GOT3 (cell line): ENCODE data around the gene PPFIBP1.
"Not testable (repeated sequence)": the region's sequence is repeated elsewhere in the genome, so short reads cannot be mapped to it uniquely, and the experiment has no call there.

ENCODE experiments used
- DNase-seq: peaks from one replicate; lab custom pipeline; 2025; ENCODE audit warnings: mixed read lengths; lab: John Stamatoyannopoulos, UW

Gene PPFIBP1

DNA sequence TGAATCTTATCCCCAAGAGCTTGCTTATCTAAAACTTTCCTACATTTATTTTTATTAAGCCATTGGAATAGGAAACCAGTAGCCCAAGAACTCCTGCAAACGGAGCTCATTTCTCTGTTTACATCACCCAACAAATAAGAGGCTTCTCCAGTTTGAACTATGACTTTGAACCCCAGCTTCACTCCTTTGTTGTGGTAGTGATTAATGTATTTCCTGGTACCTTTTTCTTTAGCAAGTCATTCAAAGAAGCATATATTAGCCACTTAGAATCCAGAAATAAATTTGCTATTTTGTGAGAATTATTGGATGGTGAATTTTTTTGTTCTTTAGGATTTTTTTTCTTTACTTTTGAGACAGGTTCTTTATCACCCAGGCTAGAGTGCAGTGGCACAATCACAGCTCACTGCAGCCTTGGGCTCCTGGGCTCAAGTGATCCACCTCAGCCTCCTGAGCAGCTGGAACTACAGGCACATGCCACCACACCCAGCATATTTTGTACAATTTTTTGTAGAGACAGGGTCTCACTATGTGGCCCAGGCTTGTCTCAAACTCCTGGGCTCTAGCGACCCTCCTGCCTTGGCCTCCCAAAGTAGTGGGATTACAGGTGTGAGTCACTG is 104.0 kb downstream of the PPFIBP1 start:
- not testable (repeated sequence) for DNase-seq

DNA sequence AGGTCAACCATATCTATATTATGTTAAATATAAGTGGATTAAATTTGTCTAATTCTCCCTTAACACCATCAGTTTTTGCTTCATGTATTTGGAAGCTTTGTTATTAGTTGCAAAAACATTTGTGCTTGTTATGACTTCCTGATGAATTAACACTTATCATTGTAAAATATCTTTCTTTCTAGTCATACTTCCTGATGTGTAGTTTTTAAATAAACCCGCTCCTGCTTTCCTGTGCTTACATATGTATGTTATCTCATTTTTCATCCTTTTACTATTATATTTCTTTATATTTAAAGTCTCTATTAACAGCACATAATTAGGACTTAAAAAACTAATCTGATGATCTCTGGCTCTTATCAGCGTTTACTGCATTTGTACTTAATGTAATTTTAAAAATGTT is 106.2 kb downstream of the PPFIBP1 start:
- not testable (repeated sequence) for DNase-seq

GRCh38 chr12:27631365-27631764 is 107.4 kb downstream of the PPFIBP1 start:
- no peak for DNase-seq

DNA sequence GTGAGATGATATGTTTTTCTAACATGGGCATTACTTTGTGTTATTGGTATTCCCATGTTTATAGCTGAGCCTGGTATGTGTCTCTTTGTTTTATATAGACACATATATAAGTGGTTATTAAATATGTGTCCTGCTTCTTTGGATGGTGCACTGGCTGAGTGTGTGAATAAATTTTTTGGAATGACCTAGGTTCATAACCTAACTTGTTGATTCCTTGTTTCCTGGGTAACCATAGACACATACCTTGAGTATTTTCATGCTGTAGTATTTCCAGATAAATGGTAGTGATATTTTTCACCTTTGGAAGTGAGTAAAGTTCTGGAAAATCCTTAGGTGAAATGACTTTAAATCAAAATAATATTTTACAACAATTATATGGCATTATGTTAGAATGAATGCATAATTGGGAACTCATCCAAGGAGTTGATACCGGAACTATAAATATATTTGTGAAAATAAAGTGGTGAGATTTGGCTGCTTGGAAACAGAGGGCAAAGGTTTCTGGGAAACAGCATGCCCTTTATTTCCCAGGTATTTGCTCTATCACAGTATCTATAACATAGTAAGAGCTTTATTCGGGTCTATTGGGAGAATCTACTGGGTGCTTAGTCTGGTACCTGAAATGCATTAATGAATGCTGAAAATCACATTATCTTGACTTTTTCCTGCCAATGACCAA is 107.9 kb downstream of the PPFIBP1 start:
- DNase-seq: no peak

DNA sequence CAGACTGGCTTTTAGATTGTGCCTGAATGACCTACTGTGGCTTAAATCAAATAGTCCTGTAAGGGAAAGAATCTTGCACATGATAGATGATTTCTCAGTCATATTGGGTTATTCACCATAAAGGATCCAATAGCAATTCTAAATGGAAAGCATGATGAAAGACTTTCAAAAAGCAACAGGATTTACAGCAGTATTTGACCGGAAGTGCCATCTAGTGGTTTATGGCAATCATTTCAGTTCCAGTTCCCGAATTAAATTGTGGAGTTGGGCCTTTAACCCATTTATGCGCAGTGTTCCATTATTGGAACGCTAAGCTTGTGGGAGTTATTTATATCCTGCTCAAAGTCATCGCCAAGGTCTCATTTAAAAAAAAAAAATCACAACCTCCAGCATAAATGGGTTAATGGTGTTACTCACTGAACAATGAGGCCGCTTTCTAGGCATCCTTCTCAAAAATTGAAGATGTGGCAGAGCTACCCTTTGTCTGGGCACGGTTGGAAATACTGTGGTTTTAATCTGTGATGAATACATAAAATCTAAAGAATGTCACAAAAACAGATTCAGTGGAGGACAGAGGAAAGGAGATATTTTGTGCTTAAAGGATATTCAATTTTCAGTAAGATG is 111.5 kb downstream of the PPFIBP1 start:
- DNase-seq: no peak

GRCh38 chr12:27636569-27636968 is 112.6 kb downstream of the PPFIBP1 start:
- DNase-seq: not testable (repeated sequence)

DNA sequence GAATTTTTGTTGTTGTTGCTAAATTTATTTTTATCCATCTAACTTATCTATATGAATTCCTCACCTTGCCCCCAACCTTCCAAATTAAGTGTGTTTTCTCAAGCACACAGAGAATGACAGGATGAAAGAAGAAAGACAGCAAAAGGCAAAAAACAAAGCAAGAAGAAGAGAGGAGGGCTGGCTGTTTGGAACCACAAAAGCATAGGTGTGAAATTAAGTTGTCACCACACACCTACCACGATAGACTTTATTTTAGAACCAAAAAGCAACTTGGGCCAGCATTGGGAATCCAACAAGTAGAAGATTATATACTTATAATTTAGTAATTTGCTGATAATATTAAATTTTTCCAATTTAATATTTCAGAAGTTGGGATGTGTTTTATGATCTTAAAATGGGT is 113.5 kb downstream of the PPFIBP1 start:
- no peak for DNase-seq

- DNase-seq: no peak
Observed at GRCh38 chr12:27639265-27639664, 115.3 kb downstream of the PPFIBP1 start.

- DNase-seq: not testable (repeated sequence)
Observed at GRCh38 chr12:27640566-27641200, 116.7 kb downstream of the PPFIBP1 start.

- DNase-seq: not testable (repeated sequence)
Observed at GRCh38 chr12:27642361-27642760, 118.4 kb downstream of the PPFIBP1 start.

GRCh38 chr12:27642892-27643291 is 118.9 kb downstream of the PPFIBP1 start:
- not testable (repeated sequence) for DNase-seq

DNA sequence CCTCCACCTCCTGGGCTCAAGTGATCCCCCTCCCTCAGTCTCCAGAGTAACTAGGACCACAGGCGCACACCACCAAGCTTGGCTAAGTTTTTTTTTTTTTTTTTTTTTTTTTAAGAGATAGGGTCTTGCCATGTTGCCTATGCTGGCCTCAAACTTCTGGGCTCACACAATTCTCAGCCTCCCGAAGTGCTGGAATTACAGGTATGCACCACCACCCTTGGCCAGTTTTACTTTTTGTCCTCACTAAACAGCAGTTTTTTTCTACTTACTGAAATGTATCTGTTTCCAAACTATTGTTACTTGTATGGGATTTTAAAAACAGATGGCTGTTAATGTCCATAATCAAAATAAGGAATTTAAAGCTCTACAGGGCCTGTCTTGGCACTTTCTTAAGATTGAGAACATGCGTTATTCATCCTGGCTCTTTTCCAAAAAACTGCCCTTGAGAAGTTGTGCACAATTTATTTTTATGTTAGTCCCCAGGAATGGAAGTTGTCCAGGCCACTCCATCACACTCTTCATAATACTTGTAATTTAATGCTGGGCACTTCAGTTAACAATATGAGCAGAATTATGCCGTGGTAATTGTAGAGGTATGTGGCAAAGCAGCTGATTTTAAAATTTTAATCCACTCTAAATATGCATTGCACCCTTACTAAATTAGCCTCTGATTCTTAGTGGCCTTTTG is 120.3 kb downstream of the PPFIBP1 start:
- no peak for DNase-seq

DNA sequence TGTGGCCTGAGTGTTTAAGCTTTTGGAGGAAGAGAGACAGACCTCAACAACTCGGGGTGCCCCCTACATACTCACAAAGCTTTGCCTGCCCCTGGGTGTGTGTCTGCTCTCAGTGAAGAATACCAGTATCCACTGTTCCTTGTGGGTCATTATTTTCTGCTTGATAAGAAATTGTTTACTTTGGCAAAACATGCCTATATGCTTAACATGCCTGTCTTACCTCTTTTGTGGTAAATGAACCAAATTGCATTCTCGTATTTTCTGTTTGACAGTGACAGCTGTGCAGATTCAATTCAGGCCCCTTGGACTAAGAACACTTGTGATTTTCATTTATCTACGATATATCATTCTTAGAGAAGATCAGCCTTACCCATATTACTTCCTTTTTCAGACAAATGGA is 121.7 kb downstream of the PPFIBP1 start:
- DNase-seq: no peak

DNA sequence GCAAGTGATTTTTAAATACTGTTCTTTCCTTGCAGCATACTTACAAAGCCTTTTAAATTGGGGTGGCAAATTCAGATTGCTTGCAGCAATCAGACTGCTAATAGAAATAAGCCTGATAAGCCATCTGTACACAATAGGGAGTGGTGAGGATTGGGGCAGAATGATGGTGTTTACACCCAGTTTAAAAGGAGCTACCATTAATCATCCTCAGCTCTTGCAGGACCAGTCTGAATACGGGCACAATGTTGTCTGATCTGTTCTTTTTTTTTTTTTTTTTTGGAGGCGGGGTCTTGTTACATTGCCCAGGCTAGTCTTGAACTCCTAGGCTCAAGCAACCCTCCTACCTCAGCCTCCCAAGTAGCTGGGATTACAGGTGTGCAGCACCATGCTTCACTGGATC is 122.1 kb downstream of the PPFIBP1 start:
- DNase-seq: no peak

- no peak for DNase-seq
Observed at GRCh38 chr12:27650011-27650410, 126.0 kb downstream of the PPFIBP1 start.

GRCh38 chr12:27651201-27651600 is 127.2 kb downstream of the PPFIBP1 start:
- DNase-seq: no peak

DNA sequence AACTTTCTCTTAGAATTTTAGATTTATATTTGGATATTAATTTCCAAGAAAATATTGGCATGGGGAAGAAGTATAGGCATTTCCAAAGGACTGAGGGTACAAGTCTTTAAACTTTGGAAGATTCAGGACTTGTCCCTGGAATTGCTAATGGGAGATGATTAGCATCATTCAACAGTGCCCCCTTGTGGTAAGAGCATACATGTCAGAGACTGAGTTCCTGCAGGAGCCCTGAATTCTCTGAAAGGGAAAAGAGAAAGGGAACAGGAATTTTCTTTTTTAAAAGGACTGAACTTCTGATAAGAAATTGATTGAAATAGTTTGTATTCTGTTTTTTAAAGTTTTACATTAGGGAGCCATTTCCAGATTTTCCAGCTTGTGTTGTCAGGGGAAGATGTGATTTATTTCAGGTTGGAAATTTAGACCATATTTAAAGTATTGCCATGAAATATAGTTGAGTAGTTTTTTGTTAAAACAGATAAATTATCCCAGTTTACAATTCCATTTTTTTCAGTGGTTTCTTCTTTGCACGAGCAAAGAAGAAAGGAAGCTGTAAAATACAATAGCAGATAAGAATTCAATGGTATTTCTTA is 128.3 kb downstream of the PPFIBP1 start:
- no peak for DNase-seq

DNA sequence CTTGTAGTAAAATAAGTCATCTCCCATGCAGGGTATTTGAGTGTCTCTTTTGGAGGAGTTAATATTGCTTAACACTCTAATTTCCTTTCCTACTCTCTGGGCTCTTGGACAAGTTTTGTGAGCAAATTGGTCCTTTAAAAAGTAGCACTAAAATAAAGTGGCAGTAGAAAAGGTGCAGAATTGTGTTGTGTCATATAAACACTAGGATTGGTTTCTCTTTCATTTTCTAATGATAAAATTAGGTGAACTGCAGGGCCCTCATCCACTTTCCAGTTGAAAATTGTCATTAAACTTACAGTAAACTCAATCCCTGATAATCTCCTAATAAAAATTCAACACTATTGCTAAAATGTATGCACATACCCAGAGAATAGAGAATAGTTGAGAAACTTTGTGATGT is 129.7 kb downstream of the PPFIBP1 start:
- DNase-seq: no peak

DNA sequence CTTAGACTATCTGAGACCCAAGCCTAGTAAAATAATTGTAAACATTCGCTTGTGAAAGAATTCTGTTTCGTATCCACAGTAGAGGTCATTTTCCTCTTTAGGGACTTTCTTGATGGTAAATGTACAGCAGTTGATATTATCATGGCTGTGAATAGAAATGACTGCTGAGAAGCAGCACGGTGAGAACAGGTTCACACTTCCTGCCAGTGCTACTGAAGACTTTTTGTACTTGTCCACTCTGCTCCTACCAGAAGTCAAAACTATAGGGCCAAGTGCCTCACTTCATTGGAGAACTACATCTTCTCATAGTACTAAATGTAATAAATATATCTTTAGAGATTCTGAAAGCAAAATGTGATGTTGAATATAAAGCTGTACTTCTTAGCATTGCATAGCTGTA is 131.5 kb downstream of the PPFIBP1 start:
- not testable (repeated sequence) for DNase-seq

GRCh38 chr12:27657296-27657695 is 133.3 kb downstream of the PPFIBP1 start:
- DNase-seq: no peak

GRCh38 chr12:27665704-27666103 is 141.7 kb downstream of the PPFIBP1 start:
- no peak for DNase-seq

GRCh38 chr12:27666510-27666909 is 142.5 kb downstream of the PPFIBP1 start:
- no peak for DNase-seq
